ENCODE results near the gene SAPCD2.

The SAPCD2 gene

DNA sequence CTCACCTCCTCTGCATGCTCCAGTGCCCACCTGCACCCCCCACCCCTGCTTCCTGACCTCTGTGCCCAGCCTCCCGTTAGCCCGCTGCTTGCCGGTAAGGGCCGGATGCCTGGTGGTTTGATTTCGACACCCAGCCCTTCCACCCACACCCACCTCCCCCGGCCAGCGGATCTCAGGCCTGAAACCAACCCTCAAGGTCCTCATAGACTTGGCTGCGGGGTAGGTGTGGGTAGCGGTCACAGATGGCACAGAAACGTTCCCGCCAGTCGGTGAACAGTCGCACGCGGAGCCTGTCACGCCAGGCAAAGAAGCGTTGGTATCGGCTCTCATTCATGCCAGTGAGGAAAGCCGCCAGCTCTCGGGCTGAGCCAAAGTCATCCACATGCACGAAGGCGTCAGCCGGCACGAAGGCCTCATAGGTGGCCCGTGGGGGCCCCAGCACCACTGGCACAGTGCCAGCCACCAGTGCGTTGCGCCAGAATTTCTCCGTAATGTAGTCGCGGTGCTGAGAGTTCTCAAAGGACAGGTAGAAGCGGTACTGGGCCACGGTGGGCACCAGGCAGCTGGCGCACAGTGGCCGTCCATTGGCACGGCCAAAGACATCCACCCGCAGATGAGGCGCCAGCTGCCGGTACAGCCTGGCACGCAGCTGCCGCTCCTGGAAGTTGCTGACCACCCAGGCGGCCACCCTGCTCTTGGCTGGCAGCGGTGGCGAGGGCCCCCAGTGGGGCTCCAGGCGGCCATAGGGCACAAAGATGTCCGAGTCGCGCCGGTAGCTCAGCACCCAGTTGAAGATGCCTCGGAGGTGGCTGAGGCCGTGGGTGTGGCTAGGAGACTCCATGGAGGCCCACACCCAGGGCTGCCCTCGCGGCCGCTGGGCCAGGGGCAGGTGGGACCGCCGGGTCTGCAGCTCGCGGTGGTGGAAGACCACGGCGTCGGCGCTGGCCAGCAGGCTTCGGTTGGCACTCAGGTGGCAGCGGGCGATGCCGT is 39.5 kb downstream of the SAPCD2 start:
- DNase-seq = no peak

DNA sequence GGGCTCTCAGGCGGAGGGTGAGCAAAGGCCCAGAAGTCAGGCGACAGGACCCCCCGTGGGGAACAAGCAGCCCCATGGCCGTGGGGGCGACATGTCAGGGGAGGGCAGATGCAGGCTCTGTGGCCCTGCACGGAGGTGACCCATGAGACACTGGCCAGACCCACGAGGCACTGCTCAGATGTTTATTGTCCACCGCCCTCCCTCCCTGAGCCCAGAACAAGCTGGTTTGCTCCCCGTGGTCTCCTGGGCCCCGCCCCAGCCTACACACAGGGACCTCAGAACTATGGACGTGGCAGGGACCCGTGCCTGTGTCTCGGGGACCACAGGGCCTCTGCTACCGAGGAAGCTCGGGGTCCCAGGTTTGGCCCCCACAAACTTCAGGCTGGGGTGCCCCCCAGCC is 40.4 kb downstream of the SAPCD2 start:
- no peak for DNase-seq

DNA sequence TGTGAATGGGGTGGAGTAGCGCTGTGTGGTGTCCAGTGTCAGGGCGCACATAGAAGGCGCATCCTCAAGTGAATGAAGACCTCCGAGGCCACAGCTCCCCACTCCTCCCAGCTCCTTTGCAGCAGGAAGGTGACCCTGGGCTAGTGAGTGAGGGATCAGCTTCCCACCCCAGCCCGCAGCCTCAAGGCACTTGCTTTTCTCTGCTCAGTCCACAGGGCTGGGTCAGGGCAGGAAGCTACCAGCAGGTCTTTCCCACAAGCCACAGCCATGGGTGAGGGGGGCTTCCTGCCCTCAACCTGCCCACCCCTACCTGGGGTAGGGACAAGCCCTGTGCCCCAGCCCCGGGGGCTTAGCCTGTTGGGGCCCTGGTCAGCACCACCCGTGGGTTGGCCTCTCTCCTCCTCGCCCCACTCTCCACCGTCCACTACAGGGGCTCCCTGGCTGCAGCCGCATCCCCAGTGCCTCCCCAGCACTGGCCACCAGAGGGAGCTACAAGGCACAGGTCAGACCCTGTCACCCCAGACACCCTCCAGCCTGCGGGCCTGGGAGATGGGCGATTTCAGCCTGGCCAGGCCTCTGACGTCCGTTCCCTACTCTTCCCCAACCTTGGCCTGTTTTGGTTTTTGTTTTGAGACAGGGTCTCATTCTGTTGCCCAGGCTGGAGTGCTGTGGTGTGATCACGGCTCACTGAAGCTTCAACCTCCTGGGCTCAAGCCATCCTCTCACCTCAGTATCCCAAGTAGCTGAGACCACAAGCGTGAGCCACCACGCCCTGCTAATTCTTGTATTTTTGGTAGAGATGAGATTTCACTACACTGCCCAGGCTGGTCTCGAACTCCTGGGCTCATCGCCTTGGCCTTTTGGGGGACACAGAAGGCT is 41.1 kb downstream of the SAPCD2 start:
- peak in 1 of 2 experiments; percentile 62 for DNase-seq

DNA sequence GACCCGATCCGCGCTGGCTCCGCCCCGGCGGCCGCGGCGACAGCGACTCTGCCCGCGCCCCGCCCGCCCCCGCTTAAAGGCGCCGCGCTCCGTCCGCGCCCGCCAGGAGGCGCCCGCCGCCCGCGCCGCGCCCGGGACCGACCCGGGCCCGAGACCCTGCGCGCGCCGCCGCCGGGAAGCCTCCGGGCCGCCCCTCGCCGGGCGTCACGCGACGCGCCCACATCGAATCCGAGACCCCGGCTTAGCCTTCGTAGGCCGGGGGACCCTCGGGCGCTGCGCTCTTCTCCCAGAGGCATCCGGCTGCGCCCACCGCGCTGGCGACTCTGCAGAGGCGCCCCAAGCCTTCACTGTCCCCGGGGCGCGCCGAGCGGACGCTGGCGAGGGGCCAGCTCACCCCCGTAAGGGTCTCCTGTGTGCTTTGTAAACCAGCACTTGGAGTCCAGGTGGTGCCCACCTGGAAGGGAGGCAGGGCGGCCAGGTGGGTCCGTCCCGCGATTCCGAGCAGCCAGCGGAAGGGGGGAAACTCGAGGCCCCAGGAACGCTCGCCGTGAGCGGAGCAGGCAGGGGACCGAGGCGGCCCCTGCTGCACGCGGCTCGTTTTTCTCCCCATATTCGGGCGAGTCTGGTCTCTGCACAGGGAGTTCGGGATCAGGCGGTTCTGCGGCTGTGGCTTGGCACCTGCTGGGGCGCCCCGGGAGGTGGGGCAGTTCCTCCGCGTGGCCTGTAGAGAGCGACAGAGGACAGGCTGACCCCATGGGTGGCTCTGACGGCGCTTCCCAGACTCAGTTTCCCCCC is 41.9 kb downstream of the SAPCD2 start:
- peak; percentile 49 to 73 for DNase-seq

DNA sequence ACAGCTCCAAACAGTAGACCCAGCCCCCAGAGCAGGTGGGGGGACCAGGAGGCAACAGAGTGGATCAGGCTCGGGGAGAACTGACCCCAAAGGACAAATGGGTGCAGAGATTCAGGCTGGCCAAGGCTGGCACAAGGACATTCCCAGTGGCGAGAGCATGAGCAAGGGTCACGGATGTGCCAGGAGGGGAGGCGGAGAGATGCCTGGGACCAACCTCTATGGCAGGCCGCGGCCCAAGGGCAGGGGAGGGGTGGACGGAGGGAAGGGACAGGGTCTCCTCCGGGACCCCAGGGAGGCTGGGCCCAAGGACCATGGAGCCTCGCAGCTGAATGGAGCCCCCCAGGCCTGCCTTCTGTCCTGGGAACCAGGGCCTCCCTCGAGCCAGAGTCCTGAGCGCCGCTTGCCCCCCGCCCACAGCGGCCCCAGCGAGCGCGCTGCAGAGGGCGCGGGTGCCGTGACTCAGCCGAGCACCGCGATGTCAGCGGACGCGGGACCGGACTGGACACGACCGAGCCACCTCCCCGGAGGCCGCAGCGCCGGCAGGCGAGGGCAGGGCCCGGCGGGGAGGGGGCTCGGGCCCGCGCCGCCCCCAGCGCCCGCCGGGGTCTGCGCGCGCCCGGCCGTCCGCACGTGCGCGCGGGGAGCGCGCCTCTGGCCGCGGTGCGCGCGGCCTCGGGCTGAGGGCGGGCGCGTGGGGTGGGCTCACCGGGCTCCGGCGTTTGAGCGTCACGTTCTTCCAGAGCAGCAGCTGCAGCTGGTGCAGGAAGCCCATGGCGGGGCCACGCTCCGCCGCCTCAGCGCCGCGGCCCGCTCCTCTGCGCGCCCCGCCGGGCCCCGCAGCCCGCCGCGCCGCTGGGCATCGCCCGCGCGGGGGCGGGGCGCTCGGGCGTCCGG is 42.7 kb downstream of the SAPCD2 start, which contains the start of gene ABCA2:
TSS of gene ABCA2 (minus strand) at position 869 of the 894 bp plus-strand sequence. CDS start at position 772, 97 bp downstream.
- peak in 1 of 2 experiments; percentile 73 for DNase-seq

DNA sequence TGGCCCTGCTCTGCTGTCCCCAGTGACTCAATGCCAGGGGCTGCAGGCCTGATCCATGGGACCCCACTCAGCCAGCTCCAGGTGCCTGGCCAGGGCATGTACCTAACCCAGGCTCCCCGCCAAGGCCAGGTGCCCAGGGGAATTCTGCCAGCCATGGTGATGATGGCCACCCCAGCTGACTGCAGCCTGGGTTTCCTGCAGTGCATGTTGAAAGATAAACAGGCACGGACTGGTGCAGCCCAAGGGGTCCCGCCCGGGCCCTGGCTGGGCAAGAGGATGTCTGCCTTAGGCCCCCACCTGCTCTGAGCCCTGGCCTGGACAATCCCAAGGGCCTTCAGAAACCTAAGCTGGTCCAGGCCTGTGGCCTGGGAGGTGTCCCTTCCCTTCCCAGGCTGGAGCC is 43.5 kb downstream of the SAPCD2 start:
- DNase-seq = no peak

DNA sequence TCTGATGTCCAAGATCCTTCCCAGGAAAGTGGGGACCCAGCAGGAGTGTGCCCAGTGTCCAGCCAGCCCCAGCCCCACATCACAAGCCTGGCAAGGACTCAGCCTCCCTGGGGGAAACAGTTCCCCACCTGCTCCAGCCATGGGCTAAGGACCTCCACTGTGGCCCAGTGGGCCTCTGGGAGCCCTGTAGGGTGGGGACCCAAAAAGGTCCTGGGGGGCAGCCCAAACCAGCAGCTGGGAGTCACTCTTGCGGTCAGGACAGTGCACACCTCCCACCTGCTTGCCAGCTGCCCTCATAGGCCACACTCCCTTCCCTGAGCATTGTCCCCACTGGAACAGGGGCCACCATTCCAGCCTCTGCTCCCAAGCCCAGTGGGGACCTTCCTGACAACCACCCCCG is 44.0 kb downstream of the SAPCD2 start:
- peak in 1 of 2 experiments; percentile 25 for DNase-seq

DNA sequence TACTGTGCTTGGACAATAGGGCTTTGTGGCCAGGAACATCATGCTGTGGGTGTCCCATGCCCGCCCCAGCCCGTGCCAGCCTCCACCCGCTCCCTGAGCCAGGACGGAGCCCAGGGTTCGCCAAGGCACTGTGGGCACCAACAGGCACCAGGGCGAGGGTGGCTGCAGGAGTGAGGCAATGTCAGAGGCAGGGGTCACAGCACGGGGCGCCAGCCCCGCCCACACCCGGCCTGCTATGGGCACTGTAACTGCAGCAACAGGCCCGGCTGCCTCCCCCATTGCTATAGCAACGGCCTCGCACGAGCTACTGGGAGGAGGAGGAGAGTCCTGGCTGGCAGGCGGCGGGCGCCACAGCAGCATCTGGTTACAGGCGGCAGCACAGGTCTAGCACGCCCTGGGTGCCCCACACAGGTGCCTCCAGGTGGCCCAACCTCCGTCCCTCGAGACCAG is 44.8 kb downstream of the SAPCD2 start:
- DNase-seq = peak; percentile 34 to 71

DNA sequence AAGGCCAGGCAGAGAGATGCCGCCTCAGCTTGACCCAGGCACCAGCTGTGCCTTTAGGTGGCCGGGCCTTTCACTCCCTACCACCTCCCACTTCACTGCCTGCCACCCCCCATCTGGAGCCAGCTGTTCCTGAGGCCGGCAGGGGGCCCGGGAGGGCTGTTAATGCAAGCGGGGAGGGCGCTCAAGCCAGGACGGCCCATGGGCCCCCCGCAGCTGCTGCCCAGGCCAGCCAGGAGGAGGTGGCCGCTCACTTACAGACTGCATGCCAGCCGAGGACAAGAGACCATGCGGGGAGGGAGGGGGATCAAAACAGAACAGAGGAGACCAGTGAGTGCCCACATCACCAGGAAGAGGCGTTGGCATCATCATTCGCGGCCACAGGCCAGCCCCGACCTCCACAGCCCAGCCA is 46.8 kb downstream of the SAPCD2 start:
- DNase-seq = peak in 1 of 2 experiments; percentile 24

DNA sequence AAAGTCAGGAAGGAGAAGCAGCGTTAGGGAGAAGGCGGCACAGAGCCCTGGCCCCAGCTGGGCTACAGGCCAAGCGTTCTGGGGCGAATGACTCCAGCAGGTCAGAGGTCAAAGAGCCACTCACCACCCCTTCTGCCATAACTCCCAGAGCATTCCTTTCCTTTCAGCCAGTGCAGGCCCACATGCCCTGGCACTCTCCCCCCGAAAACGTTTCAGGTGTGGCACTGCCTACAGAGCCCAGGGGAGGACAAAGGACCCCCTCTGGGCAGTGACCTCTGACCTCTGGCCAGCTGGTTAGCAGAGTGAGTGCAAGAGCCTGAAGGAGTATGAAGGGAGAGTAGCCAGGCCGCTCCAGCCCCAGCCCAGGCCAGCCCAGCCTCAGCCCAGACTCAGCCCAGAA is 47.2 kb downstream of the SAPCD2 start:
- DNase-seq = no peak

DNA sequence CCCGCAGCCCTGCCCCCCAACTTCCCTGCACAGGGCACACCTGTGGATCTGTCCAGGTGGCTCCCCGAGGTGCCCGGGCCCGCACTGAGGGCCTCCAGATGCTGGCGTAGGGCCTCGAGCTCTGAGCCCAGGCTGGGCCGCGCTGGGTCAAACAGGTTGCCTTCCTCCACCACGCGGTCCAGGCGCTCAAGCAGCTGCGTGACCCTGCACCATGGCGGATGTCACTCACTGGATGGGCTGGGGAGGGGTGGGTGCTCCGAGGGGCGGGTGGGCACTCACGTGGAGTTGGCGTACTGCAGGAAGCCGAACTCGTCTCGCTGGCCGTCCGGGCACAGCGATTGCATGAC is 47.7 kb downstream of the SAPCD2 start:
- no peak for DNase-seq

DNA sequence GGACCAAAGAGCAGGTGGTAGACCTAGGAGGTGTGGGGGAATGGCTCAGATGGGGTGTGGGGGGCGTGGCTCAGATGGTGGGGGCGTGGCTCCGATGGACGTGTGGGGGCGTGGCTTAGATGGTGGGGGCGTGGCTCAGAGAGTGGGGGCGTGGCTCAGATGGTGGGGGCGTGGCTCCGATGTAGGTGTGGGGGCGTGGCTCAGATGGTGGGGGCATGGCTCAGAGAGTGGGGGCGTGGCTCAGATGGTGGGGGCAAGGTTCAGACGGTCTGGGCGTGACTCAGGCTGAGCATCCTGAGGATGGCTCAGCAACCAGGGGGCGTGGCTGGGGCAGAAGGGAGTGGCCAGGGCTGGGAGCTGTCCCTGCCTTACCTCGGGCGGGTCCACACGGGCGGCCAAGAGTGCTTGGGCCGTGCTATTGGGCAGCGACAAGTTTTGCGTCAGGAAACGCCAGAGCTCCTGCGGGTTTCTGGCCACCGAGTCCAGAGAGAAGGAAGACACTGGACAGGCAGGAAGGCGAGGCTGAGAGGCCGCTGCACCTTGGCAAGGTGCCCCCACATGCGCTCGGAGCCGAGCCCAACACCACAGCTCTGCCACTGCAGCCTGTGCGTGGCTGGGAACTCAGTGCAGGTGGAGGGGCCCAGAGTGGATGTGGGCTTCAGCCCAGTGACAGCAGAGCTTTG is 48.2 kb downstream of the SAPCD2 start:
- DNase-seq = no peak

DNA sequence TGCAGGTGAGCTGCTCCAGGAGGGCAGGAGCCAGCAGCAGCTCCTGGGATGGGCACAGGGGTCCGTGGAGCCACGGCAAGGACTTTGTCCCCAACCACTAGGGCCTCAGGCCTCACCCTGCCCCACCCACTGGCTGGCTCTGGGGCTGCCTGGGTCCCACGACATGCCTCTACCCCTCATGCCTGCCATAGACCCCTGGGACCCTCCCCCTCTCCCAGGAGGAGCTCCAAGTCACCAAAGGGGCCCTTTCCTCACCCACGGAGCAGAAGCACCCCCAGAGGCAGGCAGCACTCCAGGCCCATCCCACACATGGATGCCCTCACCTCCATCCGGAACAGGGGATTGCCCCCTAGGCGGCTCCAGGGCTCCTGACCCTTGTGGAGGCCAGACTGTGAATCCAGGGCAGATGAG is 48.8 kb downstream of the SAPCD2 start:
- no peak for DNase-seq

DNA sequence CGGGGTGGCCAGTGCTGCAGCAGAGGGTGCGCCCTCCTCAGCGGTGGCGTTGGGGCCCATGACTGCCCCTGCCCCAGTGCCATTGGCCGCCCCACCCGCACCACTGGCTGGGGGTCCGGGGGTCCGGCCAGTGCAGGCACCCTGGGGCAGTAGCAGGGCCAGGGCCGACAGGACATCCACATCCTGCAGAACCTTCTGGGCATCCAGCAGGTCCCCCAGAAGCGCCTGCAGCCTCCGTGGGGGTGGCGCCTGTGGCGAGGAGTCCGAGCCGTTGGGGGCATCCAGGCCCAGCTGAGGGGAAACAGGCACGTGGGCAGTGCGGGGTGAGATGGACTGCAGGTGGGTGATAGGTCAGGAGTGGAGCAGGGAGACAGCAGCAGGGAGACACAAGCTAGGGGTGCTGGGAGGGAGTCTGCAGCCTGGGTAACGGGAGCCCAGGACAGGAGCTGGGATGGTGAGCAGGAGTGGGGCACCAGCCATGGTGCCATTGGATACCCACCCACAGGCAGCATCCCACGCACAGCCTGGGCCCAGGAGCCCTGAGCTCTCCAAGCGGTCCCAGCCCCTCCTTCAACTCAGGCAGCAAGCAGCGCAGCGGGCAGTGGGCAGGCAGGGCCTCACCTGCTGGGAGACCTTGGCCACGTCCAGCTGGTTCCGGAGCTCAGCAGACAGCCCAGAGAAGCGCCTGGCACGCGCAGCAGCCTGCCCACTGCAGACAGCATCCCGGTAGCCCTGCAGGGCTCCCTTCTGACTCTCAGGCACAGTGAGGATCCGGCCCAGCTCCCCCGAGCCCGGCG is 49.4 kb downstream of the SAPCD2 start:
- no peak for DNase-seq

DNA sequence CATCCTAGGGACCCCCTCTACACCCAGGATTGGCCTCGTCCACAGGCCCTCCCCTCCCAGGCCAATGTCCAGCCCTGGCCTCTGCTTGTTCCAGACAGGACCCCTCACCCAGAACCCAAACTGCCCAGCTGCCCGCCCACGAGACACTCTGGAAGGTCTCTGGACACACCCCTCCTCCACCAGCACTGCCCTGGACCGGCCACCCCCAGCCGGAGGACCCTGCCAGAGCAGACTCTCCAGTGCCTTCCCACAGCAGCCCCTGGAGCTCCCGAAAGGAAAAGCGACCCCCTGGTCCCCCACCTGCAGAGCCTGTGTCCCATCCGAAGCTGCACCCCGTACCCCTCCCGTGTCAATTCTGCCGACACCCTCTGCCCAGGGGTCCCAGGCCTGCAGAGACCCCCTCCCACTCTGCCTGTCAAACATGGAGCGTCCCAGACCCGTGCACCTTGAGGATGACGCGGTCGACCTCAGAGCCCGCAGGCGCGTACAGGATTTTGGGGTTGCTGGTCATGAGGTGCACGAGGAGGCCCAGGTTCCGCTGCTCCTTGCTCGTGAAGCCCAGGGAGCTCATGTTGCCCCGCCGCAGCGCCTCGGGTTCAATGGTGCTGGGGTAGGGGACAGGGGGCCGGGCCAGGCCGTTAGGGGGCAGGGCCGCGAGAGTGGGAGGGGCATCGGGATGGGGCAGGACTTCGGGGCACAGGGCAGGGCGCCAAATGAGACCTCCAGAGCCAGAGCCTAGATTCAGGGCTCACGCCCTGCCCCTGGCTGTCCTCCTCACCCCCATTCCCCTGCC is 50.3 kb downstream of the SAPCD2 start:
- DNase-seq = no peak

DNA sequence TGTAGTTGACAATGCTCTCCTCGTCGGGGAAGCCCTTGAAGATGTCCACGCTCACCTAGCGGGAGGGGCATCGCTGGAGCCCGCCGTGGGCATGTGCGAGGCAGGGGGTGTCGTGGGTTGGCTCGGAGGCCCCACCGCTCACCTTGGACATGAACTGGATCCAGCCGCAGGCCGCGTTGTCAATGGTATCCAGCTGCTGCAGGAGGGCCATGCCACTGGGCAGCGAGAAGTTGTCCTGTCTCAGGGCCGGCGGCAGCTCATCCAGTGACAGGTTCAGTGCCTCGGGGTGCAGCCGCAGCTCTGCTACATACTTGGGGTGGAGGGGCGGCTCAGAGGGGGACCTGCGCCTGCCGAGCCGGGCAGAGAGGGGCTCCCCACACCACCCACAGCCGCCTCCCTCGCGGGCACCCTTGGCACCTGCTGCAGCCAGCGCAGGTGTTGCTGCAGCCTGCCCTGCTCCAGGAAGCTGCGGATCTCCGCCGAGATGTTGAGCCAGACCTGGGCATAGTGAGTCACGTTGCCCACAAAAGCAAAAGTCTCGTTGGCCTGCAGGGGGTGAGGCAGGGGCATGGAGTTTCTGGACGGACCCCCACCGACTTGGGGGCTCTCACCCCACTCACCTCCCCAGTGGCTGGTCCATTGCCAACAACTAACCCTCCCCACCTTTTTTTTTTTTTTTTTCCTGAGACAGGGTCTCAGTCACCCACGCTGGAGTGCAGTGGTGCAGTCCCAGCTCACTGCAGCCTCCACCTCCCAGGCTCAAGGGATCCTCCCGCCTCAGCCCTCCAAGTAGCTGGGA is 51.4 kb downstream of the SAPCD2 start:
- DNase-seq = no peak

DNA sequence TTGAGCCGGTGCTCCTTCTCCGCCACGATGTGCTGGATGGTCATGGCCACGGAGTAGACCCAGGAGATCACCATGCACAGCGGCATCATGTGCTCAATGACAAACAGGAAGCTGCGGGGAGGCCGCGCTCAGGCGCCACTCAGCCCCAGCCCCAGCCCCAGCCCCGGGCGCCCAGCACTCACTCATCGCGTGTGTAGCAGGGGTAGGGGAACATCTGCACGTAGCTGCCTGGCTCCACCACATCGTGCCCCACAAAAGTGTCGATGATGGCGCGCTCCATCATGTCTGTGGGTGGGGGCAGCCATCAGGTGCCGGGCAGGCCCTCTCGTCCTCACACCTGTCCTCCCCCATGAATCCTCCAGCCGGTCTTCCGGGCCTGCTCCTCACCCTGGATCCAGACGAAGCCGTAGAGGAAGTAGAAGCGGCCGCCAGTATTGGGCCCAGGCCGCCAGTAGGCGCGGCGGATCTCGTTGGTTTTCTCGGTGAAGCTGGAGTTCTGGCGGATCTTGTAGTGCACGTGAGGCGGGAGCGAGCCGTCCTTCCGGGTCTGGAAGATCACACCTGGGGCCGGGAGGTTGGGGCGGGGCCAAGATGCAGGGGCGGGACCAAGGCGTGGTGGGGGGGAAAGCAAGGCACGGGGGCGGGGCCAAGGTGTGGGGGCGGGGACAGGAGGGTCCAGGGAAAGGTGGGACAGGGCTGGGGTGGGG is 52.4 kb downstream of the SAPCD2 start:
- DNase-seq = no peak

DNA sequence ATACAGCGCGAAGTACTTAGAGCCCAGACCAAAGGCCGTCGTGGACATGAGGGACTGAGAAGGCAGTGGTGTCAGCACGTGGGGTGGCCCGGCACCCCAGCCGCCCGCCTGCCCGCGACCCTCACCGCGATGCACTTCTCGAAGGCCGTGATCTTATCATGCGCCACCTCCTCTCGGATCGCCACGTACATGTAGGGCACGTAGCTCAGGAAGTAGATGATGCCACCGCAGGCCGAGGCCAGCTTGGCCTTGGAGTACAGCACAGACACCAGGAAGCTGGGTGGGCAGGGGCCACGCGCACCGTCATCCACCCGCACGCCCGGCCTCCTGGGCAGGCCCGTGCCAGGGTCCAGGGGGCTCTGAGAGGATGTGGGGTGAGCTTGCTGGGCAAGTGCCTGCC is 53.3 kb downstream of the SAPCD2 start:
- no peak for DNase-seq
